Bronchial epithelial cell (primary cell): Measurements from ENCODE around the gene GHRHR. TPM values are rescaled to one million over a fixed set of nuclear protein-coding genes. Genes with fewer than 3 reads are reported as not detected.

ENCODE experiments used
- DNase-seq: peaks from one replicate; pipeline ENCODE4 v3.0.0-alpha.2; 2010; ENCODE audit warnings: low read depth
- FAIRE-seq: peaks from 2 replicates; lab custom pipeline; 2011; peaks lifted over from hg19 to GRCh38; lab: Jason Lieb, UNC
- H3K27me3 ChIP-seq: 2 replicates; pipeline ENCODE4 v1.5.1; 2011; ENCODE audit warnings: low read length; ENCODE audit not compliant: control insufficient read depth, insufficient read depth
- H3K36me3 ChIP-seq: 2 replicates; pipeline ENCODE4 v1.5.1; 2011; ENCODE audit warnings: low read length; ENCODE audit not compliant: control insufficient read depth, insufficient read depth
- H3K4me3 ChIP-seq: 2 replicates; pipeline ENCODE4 v1.5.1; 2011; ENCODE audit warnings: mild to moderate bottlenecking, low read depth, low read length, control low read depth
- total RNA-seq: library from RNA; depleted of rRNA; stranded (reverse); fragments of >200 nt; gene quantifications from 2 replicates; pipeline ENCODE4 v1.2.1, GENCODE V29; 2014
- TF ChIP-seq, protein P1 (sequence below): IDR thresholded peaks from 2 replicates; pipeline ENCODE4 v1.5.1; 2011; ENCODE audit warnings: mild to moderate bottlenecking, moderate library complexity, low read length, control low read depth, inconsistent platforms; ENCODE audit not compliant: insufficient read depth, severe bottlenecking

The GHRHR gene
- total RNA-seq, 1 donor from 2014 or later, result not detected

DNA sequence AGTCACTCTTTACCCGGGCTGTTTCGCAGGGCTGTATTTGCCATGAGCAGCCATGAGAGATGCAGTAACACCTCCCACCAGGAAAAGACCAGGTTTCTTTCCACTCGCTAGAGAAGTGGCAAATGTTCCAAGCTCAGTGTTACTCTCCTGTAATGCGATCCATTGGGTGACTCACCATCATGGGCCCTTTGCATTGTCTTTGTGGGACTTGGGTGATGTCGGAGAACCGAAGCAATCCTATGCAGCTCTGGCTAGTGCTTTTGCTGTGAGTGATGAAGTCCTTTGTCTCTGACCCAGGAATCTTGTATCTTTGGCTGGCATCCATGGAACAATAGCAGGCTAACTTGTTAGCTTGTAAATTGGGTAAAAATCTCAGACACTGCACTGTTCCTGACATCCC, 40.0 kb downstream of the GHRHR start:
- FAIRE-seq (peak; percentile 36), DNase-seq (no peak)
- Histone ChIP-seq H3K4me3 (no peak overlapping the region), H3K27me3 (no peaks in the 10 kb centered on the region), H3K36me3 (no peaks in the 10 kb centered on the region)
- TF ChIP-seq, protein P1, sequence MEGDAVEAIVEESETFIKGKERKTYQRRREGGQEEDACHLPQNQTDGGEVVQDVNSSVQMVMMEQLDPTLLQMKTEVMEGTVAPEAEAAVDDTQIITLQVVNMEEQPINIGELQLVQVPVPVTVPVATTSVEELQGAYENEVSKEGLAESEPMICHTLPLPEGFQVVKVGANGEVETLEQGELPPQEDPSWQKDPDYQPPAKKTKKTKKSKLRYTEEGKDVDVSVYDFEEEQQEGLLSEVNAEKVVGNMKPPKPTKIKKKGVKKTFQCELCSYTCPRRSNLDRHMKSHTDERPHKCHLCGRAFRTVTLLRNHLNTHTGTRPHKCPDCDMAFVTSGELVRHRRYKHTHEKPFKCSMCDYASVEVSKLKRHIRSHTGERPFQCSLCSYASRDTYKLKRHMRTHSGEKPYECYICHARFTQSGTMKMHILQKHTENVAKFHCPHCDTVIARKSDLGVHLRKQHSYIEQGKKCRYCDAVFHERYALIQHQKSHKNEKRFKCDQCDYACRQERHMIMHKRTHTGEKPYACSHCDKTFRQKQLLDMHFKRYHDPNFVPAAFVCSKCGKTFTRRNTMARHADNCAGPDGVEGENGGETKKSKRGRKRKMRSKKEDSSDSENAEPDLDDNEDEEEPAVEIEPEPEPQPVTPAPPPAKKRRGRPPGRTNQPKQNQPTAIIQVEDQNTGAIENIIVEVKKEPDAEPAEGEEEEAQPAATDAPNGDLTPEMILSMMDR, result no peak

DNA sequence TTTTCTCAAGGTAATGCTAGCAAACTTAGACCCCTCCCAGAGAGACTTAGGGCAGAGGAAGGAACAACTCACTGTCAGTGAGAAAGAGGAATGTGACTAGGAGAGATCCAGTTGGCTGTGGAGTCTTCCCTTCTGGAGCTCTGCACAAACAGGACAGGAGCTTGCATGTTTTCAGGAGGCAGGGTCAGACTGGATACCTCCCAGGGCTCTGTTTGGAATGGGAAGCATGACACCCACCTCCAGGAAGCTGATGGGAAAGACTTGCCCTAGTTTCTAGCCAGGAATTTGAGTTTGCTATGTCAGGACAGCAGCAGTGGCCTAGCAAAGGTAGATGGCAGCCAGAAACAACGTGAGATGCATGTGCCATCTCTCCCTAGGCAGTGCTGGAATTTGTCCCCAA, 40.6 kb downstream of the GHRHR start:
- no peaks in the 10 kb centered on the region for H3K36me3 ChIP-seq
- no peak overlapping the region for H3K4me3 ChIP-seq
- no peak for DNase-seq
- TF ChIP-seq, protein P1, result no peak
- no peak for FAIRE-seq
- H3K27me3 ChIP-seq, result no peaks in the 10 kb centered on the region

DNA sequence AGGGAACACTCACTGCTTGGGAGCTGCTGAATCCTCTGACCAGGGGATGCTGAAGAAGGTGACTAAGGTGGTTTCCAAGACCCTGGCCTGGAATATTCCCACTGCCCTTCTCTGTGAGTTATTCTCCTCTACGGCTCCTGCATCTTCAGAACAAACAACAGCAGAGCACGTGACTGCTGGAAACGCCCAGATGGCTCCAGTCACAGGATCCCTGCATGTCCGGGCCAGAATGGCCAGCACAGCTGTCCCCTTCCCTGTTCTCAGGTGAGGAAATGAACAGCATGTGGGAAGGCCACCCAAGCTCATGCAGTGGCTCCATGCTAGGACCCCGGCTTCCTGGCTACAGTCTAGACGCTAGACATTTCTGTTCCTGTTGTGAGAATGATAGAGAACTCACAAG, 43.1 kb downstream of the GHRHR start:
- Histone ChIP-seq H3K27me3 (no peaks in the 10 kb centered on the region), H3K36me3 (no peaks in the 10 kb centered on the region), H3K4me3 (no peak overlapping the region)
- DNase-seq (no peak), FAIRE-seq (no peak)
- TF ChIP-seq, protein P1, result no peak

DNA sequence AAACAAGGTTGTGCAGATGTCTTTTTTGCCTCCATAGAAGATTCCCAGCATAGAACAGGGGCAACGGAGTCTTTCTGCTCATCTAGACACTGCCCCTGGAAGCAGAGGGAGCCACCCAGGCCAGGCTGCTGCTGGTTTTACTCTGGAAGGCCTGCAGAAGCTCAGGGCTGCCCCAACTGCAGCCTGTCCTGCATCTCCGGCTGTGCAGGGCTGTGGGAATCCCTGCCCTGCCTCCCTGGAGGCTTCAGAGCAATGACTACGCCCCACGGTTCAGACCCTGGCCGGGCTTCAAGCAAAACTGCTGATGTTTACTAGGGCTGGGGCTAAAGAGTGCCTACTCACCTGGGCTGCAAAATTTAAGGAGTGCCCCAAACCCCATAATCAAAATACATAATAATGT, 43.9 kb downstream of the GHRHR start:
- Histone ChIP-seq H3K36me3 (no peaks in the 10 kb centered on the region), H3K27me3 (no peaks in the 10 kb centered on the region), H3K4me3 (no peak overlapping the region)
- DNase-seq, result no peak
- TF ChIP-seq, protein P1, result no peak
- FAIRE-seq, result no peak

DNA sequence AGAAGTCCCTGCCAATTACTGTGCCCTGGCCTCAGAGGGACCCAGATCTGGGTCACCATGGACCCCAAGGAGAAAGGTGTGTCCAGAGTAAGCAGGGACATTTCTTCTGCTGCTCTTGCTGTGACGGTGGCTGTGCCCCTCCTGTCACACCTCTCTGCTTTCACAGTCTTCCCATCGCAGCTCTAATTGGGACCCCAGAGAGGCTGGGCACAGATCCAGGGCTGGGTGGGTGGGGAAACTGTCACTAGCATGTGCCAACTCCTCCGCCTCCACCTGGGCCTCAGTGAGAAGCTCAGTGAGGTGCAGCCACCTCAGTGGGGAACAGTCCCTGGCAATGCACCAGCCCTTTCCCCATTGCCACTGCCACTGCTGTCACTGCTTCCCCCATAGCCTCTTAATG, 51.1 kb downstream of the GHRHR start:
- TF ChIP-seq, protein P1, result no peak
- H3K36me3 ChIP-seq, result no peaks in the 10 kb centered on the region

DNA sequence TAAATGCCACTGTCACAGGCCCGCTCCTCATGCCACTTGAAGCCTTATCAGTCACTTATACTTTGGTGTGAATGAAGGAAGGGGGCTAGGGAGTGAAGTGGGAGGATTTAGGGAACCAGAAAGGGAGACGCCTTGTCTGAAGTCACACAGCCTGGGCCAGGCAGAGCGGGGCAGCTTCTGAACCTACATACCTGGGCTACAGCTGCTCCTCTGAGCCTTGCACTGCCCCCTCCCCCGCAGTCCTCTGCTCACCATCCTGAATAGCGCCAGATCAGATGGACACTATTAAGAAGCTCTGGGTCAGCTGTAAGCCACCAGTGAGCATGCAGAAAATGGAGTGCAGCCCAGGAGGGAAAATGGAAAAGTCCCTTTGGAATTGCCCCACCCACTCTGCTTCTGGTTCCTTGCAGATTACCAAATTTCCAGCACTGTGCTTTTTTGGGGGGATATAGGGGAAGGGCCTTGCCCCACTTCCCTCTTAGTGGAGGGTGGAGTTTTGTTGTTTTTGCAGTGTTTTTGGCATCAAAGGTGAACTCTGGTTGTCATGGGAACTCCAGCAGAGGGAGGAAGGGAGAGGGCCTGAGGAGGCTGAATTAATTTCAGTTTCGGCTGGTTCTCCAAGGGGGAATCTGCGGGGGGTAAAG, 53.4 kb downstream of the GHRHR start:
- H3K4me3 ChIP-seq, result no peak overlapping the region
- FAIRE-seq (no peak), DNase-seq (no peak)
- no peaks in the 10 kb centered on the region for H3K36me3 ChIP-seq
- H3K27me3 ChIP-seq, result no peaks in the 10 kb centered on the region
- TF ChIP-seq, protein P1, result no peak

More for the DNA sequence above, 51.1 kb downstream of the GHRHR start:
- Histone ChIP-seq H3K4me3 (no peak overlapping the region), H3K27me3 (no peaks in the 10 kb centered on the region)
- DNase-seq (no peak), FAIRE-seq (no peak)
